Adipose tissue (tissue), 3 donors: ENCODE measurements around the gene SERPINB13. TPM values are rescaled to one million over a fixed set of nuclear protein-coding genes. Genes with fewer than 3 reads are reported as not detected.

Experiments
- H3K27ac ChIP-seq: one replicate; pipeline ENCODE4 v1.5.1; 2013; ENCODE audit warnings: low read depth, low read length
- WGBS, 3 donors: extraction: QIAGEN DNeasy Blood & Tissue Kit; methylation state at CpG; one replicate each; pipeline ENCODE4 v1.1.7; 2013; 5-methylcytosine and 5-hydroxymethylcytosine counted together
- polyA plus RNA-seq, 3 donors: library from polyadenylated mRNA; stranded (reverse); fragments of 200-250 nt; gene quantifications; one replicate each; pipeline ENCODE4 v1.2.3, GENCODE V29; 2013
- donor health status: healthy with polysubstance abuse.
- donor health status: Bipolar disorder and iron deficiency.
- donor health status: healthy.

SERPINB13 gene
- polyA plus RNA-seq, 3 donors = 0.21 TPM; not detected in 2

GRCh38 chr18:63579616-63580015, 7.5 kb upstream of the SERPINB13 start:
- H3K27ac ChIP-seq = no peak overlapping the region
- 23 to 67% (median 28%) methylated on average over 2 of the region's 2 CpGs for whole genome bisulfite sequencing, 3 donors

GRCh38 chr18:63585988-63586387, 1.2 kb upstream of the SERPINB13 start:
- no peak overlapping the region for H3K27ac ChIP-seq
- 72 to 78% (median 75%) methylated on average over 4 of the region's 4 CpGs for WGBS, 3 donors

GRCh38 chr18:63586431-63586830, 712 bp upstream of the SERPINB13 start:
- WGBS, 3 donors = 68 to 77% (median 71%) methylated on average over 4 of the region's 4 CpGs
- H3K27ac ChIP-seq = no peak overlapping the region

GRCh38 chr18:63588909-63589308, 1.8 kb downstream of the SERPINB13 start:
- WGBS, 3 donors = 52 to 71% (median 57%) methylated on average over 5 of the region's 5 CpGs
- H3K27ac ChIP-seq = no peak overlapping the region

DNA sequence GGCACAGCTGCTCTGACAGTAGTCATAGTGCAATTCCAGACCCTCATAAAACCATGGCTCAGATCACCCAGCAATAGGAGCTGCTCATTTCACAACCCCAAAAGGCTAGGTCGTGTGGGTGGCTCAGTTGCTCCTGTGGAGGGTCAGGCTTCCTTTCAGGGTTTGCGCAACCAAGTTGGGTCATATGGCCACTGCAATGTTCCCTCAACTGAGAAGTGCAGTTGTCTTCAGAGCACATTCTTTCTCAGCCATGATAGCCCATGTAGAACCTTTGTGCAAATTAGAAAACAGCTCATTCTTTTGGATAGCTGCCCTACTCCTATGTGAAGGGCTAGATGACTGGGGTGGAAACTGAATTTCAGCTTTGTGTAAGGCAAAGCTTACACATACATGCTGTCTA, 3.2 kb downstream of the SERPINB13 start:
- H3K27ac ChIP-seq = no peak overlapping the region
- WGBS, 3 donors = 57 to 73% (median 65%) methylated on average over 2 of the region's 2 CpGs

- WGBS, 3 donors = 62 to 80% (median 65%) methylated on average over 3 of the region's 3 CpGs
These were observed 4.0 kb downstream of the SERPINB13 start for GRCh38 chr18:63590966-63591695.

DNA sequence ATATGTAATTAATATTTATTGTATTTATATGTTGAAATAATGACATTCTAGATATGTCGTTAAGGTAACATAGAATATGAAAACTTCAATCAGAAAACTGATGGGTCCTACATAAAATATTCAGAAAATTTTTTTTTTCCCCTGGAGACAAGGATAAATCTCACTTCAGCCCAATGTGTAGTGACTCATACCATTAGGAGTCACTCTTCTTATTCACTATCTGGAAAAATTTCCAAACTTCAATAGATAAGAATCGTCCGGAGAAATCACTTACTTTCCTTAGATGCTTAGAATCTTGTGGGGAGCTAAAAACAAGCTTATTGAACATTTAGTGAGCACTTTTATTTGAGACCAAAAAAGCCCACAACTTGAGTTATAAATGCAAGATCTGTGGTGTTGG, 4.6 kb downstream of the SERPINB13 start:
- H3K27ac ChIP-seq = no peak overlapping the region
- 73 to 80% (median 77%) methylated on average over 3 of the region's 3 CpGs for WGBS, 3 donors

More at GRCh38 chr18:63590966-63591695, 4.0 kb downstream of the SERPINB13 start:
- no peak overlapping the region for H3K27ac ChIP-seq

- no peak overlapping the region for H3K27ac ChIP-seq
- 34 to 66% (median 58%) methylated on average over 1 of the region's 1 CpG for WGBS, 3 donors
These were observed 5.3 kb downstream of the SERPINB13 start for GRCh38 chr18:63592471-63592870.

DNA sequence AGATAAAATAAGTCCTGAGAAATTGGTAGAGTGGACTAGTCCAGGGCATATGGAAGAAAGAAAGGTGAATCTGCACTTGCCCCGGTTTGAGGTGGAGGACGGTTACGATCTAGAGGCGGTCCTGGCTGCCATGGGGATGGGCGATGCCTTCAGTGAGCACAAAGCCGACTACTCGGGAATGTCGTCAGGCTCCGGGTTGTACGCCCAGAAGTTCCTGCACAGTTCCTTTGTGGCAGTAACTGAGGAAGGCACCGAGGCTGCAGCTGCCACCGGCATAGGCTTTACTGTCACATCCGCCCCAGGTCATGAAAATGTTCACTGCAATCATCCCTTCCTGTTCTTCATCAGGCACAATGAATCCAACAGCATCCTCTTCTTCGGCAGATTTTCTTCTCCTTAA, 9.8 kb downstream of the SERPINB13 start:
- WGBS, 3 donors = 71 to 79% (median 73%) methylated on average over 14 of the region's 14 CpGs
- no peak overlapping the region for H3K27ac ChIP-seq

DNA sequence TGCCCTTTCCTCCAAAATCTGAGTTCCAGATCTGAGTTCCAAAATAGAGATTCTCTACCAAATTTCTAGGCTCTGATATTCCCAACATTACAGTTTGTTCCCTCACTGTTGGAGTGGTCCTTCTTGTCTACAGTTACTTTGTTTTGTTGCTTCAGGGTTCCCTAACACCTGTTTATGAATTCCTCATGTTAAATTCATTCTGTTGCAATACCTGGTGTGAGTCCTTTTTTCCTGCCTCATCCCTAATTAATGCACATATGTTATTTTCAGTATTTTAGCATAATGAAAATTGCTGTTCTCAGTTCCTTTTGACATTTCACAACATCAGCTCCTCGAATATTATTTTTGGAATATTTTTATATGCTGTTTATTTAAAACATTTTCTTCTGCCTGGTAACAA, 16.2 kb downstream of the SERPINB13 start:
- WGBS, 3 donors = 61 to 65% (median 65%) methylated on average over 1 of the region's 1 CpG
- H3K27ac ChIP-seq = no peak overlapping the region

GRCh38 chr18:63603772-63604171, 16.6 kb downstream of the SERPINB13 start:
- 0% methylated on average over 1 of the region's 1 CpG for WGBS, 3 donors
- no peak overlapping the region for H3K27ac ChIP-seq

DNA sequence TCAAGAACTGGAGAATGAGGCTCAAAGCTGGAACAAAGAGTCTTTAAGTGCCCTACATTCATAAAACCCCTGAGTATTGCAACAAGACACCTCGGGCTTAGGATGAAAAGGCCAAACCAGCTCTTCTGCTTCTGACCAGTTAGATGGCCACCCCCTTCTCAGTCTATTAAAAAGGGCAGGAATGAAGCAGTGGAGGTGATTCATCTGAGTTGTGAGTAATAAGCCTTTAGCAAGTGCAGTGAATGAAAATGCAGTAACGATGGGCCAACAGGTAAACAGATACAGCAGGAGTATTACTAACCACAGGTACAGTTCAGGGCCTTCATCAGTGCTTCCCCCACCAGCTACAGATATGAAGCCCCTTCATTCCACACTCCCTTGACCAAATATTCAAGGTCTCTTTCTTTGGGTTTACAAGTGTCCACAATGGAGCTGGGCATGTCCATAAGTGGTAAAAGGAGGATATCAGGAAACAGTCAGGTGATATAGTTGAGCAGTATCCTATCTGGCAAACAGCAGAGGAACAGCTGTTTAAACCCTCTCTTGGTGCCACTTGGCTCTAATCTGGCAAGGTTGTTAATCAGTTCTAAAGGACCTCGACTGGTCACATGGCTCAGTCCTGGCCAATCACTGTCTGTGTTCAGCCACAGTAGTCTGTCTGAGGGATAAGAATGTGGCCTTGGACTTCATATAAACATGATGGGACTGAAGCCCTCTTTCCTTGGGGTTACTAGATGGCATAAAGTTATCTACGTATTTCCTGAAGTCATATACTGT, 17.8 kb downstream of the SERPINB13 start:
- no peak overlapping the region for H3K27ac ChIP-seq
- WGBS, 3 donors = 55 to 86% (median 83%) methylated on average over 4 of the region's 4 CpGs

GRCh38 chr18:63606526-63606925, 19.4 kb downstream of the SERPINB13 start:
- no peak overlapping the region for H3K27ac ChIP-seq
- WGBS, 3 donors = 74 to 87% (median 81%) methylated on average over 3 of the region's 3 CpGs

DNA sequence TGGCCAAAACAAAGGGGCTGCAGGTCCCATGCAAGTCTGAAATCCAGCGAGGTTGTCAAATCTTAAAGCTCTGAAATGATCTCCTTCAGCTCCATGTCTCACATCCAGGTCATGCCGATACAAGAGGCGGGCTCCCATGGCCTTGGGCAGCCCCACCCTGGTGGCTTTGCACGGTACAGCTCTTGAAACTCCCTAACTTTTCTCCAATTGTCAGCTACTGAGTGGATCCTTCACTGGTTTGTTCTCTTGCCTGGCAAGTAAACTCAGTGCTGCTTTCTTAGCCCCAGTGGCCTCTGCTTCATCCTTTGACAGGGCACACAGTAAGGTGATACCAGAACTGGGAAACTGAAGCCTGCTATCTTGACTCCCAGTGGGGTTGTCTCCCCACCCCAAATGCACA, 26.3 kb downstream of the SERPINB13 start:
- WGBS, 3 donors = 74 to 88% (median 84%) methylated on average over 4 of the region's 4 CpGs
- H3K27ac ChIP-seq = no peak overlapping the region

- 25 to 38% (median 33%) methylated on average over 3 of the region's 3 CpGs for WGBS, 3 donors
These were observed 30.1 kb downstream of the SERPINB13 start for GRCh38 chr18:63617049-63617914.

GRCh38 chr18:63617915-63618234, 30.7 kb downstream of the SERPINB13 start:
- 85 to 92% (median 90%) methylated on average over 2 of the region's 2 CpGs for WGBS, 3 donors
- H3K27ac ChIP-seq = no peak overlapping the region

More at GRCh38 chr18:63617049-63617914, 30.1 kb downstream of the SERPINB13 start:
- no peak overlapping the region for H3K27ac ChIP-seq

- WGBS, 3 donors = 72 to 90% (median 89%) methylated on average over 3 of the region's 3 CpGs
- H3K27ac ChIP-seq = no peak overlapping the region
These were observed 32.5 kb downstream of the SERPINB13 start for GRCh38 chr18:63619661-63620060.

GRCh38 chr18:63624863-63625262, 37.7 kb downstream of the SERPINB13 start:
- no peak overlapping the region for H3K27ac ChIP-seq
- WGBS, 3 donors = 79 to 89% (median 87%) methylated on average over 3 of the region's 3 CpGs

- WGBS, 3 donors = 58 to 86% (median 75%) methylated on average over 4 of the region's 4 CpGs
- no peak overlapping the region for H3K27ac ChIP-seq
These were observed 39.3 kb downstream of the SERPINB13 start for GRCh38 chr18:63626431-63626830.
